HPDE6-E6E7 (cell line): Measurements from ENCODE around the gene PCDHGC5.

Experiments used
- DNase-seq: peaks from one replicate; pipeline ENCODE4 v3.0.0; 2011; ENCODE audit warnings: missing footprints; ENCODE audit errors: extremely low spot score

Gene PCDHGC5

GRCh38 chr5:141490771-141491170, 1.9 kb downstream of the PCDHGC5 start:
- DNase-seq, result no peak

DNA sequence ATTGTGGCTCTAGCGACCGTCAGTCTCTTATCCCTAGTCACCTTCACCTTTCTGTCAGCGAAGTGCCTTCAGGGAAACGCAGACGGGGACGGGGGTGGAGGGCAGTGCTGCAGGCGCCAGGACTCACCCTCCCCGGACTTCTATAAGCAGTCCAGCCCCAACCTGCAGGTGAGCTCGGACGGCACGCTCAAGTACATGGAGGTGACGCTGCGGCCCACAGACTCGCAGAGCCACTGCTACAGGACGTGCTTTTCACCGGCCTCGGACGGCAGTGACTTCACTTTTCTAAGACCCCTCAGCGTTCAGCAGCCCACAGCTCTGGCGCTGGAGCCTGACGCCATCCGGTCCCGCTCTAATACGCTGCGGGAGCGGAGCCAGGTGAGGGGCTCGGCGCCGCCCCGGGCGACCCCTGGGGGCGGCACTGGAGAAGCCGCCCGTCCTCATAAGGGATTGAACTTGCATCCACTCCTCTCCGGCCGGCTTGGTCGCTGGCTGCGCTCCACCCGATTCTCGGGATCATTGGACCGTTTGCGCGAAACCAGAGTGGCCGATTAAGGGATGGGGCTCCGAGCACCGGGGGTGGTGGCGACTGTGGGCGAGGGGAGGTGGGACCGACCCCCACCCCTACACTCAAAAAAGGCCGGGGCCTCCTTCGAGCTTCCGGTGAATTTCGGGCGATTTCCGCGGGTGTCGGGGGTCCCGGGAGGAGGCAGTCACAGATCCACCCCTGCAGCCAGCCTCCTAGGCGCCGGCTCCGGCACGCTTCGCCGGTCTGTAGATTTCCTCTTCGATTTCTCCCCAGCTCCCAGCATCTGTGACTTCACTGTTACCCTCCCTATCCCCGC, 2.7 kb downstream of the PCDHGC5 start:
- DNase-seq, result no peak

DNA sequence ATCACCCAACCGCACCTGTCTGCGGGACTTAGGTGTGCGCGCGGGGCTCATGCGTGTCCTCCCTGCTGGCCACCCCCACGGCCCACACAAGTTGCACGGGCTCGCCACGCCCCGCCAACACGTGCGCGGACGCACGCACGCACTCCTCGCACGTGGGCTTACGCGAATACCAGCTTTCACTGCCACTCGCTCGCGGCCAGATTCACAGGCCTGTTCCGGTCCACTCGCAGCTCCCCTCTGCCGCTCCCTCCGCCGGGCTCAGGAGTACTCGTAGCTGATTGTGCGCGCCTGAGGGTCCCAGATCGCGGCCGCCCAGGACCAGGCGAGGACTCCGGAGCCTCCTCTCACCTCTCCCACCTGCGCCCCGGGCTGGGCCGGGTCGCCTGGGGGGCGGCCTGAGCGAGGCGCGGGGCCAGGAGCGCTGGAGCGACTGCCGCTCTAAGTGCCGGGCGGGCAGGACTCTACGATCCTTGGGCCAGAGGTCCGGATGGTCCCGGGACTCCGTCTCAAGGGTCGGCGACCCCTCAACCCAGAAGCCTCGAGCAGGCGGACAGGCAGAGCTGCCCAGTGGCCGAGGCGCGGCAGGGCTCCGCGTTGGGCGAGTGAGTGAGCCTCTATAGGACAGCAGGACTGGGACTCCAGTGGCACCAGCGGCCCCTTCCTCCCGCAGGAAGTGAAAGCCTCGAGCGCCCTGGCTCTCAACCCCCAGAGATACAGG, 3.4 kb downstream of the PCDHGC5 start:
- no peak for DNase-seq

GRCh38 chr5:141493500-141494422, 4.9 kb downstream of the PCDHGC5 start:
- DNase-seq, result no peak

- DNase-seq, result no peak
Observed at GRCh38 chr5:141494761-141495452, 6.0 kb downstream of the PCDHGC5 start.

- no peak for DNase-seq
Observed at GRCh38 chr5:141495453-141495811, 6.6 kb downstream of the PCDHGC5 start.

DNA sequence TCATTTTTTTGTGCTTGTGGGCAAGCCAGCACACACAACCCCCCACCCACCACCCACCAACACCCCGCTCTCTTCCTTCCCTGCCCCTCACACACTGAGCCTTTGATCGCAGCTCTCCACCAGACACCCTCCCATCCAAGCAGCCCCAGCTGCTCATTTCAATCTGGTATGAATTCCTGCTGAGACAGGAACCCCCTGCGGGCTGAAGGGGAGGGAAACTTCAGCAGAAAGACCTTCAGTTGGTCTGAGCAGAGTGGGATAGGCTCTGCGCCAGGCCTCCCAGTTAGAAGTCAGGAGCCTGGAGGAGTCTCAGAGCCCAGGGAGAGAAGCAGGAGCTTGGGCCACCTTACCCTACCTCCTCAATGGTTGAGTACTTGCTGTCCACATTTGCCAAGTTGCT, 7.2 kb downstream of the PCDHGC5 start:
- no peak for DNase-seq

GRCh38 chr5:141501761-141502160, 12.9 kb downstream of the PCDHGC5 start:
- DNase-seq, result no peak

DNA sequence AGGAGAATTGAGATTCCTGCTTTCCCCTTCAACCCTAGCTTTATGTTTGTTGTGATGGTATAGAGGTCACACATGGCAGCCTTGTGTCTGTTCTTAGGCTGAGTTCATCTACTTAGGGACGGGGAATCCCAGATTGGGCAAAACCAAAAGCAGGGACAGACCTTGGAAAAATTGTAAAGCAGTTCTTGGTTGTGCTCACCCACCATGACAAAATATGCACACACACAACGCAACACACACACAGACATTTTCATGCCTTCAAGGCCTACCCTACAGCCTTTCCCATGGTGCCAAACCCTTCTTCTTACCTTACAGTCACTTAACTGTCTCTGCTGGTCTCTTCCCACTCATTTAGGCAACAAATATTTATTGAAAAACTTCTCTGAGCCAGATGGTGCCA, 14.8 kb downstream of the PCDHGC5 start:
- DNase-seq, result no peak

DNA sequence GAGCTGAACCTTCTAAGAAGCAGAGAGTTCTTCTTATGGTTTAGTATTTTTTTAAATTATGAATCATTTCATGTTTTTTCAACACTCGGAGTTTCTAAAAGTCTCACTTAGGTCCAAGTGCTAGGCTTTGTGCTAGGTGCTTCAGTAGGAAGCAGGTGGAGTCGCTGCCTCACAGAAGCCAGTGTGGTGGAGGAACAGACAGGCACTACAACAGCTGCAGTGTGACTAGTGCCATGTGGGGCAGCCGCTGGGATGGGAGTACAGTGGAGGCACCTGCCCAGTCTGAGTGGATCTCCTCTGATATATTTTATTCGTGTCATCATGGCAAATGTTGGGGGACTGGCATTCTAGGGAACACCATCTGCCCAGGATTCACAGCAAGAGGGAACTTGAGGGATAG, 15.3 kb downstream of the PCDHGC5 start:
- no peak for DNase-seq

- DNase-seq, result no peak
Observed at GRCh38 chr5:141506381-141507155, 17.7 kb downstream of the PCDHGC5 start.

GRCh38 chr5:141507387-141508091, 18.7 kb downstream of the PCDHGC5 start:
- no peak for DNase-seq

- DNase-seq, result no peak
Observed at GRCh38 chr5:141508440-141508797, 19.5 kb downstream of the PCDHGC5 start.

- DNase-seq, result peak; percentile 84
Observed at GRCh38 chr5:141508798-141509611, 20.1 kb downstream of the PCDHGC5 start.

GRCh38 chr5:141510160-141510559, 21.3 kb downstream of the PCDHGC5 start:
- DNase-seq, result no peak

DNA sequence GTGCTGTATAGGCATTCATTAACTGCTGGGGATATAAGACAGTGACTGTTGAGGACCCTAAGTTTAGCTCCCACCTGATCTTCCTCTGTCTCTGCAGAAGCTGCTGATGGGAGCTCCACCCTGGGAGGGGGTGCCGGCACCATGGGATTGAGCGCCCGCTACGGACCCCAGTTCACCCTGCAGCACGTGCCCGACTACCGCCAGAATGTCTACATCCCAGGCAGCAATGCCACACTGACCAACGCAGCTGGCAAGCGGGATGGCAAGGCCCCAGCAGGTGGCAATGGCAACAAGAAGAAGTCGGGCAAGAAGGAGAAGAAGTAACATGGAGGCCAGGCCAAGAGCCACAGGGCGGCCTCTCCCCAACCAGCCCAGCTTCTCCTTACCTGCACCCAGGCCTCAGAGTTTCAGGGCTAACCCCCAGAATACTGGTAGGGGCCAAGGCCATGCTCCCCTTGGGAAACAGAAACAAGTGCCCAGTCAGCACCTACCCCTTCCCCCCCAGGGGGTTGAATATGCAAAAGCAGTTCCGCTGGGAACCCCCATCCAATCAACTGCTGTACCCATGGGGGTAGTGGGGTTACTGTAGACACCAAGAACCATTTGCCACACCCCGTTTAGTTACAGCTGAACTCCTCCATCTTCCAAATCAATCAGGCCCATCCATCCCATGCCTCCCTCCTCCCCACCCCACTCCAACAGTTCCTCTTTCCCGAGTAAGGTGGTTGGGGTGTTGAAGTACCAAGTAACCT, 22.1 kb downstream of the PCDHGC5 start:
- DNase-seq, result no peak

GRCh38 chr5:141511771-141512325, 23.0 kb downstream of the PCDHGC5 start:
- no peak for DNase-seq

DNA sequence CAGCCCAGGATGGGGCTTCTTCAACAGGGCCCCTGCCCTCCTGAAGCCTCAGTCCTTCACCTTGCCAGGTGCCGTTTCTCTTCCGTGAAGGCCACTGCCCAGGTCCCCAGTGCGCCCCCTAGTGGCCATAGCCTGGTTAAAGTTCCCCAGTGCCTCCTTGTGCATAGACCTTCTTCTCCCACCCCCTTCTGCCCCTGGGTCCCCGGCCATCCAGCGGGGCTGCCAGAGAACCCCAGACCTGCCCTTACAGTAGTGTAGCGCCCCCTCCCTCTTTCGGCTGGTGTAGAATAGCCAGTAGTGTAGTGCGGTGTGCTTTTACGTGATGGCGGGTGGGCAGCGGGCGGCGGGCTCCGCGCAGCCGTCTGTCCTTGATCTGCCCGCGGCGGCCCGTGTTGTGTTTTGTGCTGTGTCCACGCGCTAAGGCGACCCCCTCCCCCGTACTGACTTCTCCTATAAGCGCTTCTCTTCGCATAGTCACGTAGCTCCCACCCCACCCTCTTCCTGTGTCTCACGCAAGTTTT, 23.6 kb downstream of the PCDHGC5 start:
- DNase-seq, result peak; percentile 49
